CD4-positive, alpha-beta T cell treated with Interleukin-4 for 1 hour (primary cell): ENCODE results near the gene MEN1.

Source experiments
- DNase-seq, 2 donors: peaks; one replicate each; pipeline ENCODE4 v3.0.0-alpha.2; 2020 to 2022

MEN1 gene

GRCh38 chr11:64759722-64760719 lies 50.3 kb downstream of the MEN1 start, which contains the start of gene PYGM:
Gene PYGM, minus strand, starts transcription at chr11:64759974. Its CDS starts 76 bp downstream, at chr11:64759898.
- DNase-seq = no peak

DNA sequence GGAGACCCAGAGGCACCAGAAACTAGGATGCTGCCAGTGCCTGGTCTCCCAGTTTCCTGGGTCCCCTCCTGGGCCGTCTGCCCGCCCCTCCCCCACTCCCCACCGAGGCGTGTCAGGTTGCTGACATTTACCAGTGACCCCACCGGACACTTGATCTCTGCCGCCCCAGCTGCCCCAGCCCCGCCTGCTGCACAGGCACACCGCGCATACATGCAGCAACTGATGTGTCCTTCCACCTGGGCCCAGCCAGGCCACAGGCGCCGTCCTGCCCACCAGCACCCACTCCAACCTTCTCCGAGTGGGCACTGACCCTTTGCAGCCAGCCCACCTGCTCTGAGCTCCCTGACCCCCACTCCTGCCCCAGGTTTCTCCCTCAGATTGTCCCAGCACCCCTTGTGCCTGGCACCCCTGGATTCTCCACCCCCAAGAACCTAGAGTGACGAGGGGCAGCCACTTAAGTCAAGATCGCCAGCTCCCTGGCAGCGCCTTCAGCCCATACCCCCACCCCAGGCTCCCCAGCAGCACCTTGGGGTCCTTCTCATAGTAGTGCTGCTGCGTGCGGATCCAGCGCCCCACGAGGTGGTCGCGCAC lies 51.1 kb downstream of the MEN1 start:
- DNase-seq = no peak

DNA sequence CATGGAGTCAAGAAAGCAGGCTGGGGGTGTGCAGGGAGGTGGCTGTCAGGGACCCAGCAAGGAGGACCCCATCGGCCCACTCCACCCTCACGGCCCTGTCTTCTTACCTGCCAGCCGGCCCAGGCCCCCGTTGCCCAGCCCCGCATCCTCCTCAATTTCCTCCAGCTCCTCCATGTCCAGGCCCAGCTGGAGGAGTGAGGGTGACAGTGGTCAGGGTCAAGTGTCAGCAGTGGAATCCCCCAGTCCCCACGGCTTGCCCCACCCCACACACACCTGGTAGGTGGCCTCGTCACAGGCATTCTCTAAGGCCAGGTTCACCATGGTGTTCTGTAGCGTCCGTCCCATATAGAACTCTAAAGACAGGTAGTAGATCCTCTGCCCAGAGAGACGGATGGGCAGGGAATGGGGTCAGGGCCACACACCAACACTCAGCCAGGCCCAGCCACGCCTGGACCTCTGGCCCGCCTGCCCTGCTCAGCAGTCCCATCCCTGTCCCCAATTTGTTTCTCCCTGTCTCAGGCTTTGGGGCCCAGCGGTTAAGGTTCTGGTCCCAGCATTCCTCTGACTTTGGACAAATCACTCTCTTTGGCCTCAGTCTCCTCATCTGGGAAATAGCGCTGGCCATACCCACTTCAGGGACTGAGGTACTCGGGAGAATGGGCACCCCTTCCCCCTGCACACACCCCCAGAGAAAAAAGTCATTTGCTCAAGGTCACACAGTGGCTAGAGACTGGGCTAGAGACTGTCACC lies 51.8 kb downstream of the MEN1 start:
- DNase-seq = no peak

DNA sequence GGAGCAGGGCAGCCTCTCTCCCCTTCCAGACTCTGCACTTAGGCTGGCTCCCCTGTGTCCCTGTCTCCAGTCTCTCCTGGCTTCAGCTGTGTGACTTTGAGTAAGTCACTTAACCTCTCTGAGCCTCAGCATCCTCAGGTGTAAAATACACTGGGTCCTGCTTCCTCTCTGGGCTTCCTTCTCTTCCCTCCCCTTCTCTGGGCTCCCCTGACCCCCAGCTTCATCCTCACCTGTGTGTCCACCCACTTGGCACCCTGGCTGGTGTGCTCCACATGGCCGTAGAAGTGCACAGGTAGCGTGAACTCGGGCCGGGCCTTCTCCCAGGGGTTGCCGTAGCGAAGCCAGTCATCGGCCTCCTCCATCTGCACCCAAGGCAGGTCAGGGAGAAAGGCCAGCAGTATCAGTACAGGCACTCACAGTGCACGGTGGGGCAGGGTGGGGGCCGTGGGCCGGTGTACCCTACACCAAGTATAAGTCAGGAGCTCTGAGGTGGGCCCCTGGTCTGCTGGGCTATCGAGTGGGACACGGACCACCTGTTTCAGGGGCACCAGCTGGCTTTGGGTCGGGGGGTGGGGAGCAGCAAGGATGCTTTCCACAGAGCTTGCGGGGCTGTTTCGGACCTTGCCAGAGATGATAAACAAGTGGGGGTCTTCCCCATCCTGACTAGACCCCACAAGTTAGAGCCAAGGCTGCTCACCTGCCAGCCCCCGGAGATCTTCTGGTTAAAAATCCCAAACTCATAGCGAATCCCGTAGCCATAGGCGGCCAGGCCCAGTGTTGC lies 52.6 kb downstream of the MEN1 start:
- DNase-seq = no peak

- no peak for DNase-seq
These were observed 54.5 kb downstream of the MEN1 start for GRCh38 chr11:64755681-64756361.

DNA sequence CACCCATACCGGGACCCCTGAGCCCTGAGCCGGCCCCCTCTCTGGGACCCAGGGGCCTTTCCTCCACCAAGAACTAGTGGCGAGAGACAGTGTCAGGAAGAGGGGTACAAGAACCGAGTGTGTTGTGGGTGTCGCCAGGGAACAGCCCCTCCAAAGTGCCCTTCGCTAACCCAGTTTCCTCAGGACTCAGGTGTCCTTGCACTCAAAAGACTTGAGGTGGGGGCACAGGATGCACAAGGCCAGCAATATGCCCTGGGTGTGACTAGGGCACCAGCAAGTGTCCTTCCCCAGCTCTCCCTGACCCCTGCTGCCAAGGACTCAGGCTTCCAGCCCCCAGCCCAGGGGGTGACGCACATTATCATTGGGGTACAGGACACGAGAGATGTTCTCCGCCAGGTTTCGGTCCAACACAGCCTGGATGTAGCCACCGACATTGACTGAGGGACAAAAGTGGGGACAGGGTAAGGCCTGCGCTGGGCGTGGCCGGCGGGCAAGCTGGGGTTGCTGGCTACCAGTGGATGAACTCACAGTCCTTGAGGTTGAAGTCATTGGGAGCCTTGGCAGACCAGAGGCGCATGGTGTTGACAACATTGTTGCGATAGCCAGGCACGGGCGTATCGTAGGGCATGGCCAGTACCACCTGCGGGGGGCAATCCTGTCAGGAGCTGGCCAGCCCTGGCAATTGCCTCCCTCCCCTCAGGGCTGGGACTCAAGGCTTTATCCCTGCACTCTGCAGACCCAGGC lies 55.3 kb downstream of the MEN1 start:
- no peak for DNase-seq

- DNase-seq = no peak
These were observed 56.0 kb downstream of the MEN1 start for GRCh38 chr11:64754124-64754918.
